Measurements from ENCODE around the gene GLIS1.

The GLIS1 gene

GRCh38 chr1:53524428-53525375 is 214.3 kb downstream of the GLIS1 start:
- TF ChIP-seq, protein P1, sequence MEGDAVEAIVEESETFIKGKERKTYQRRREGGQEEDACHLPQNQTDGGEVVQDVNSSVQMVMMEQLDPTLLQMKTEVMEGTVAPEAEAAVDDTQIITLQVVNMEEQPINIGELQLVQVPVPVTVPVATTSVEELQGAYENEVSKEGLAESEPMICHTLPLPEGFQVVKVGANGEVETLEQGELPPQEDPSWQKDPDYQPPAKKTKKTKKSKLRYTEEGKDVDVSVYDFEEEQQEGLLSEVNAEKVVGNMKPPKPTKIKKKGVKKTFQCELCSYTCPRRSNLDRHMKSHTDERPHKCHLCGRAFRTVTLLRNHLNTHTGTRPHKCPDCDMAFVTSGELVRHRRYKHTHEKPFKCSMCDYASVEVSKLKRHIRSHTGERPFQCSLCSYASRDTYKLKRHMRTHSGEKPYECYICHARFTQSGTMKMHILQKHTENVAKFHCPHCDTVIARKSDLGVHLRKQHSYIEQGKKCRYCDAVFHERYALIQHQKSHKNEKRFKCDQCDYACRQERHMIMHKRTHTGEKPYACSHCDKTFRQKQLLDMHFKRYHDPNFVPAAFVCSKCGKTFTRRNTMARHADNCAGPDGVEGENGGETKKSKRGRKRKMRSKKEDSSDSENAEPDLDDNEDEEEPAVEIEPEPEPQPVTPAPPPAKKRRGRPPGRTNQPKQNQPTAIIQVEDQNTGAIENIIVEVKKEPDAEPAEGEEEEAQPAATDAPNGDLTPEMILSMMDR (IDR thresholded peaks at IDR 0.05; ENCODE audit: low read depth, low read length, missing control alignments), result no peak
- H3K4me3 ChIP-seq (replicated peaks; ENCODE audit: low read depth, low read length), result no peak overlapping the region
- DNase-seq (ENCODE audit: extremely low read depth, low read depth), result no peak

GRCh38 chr1:53521924-53522552 is 216.9 kb downstream of the GLIS1 start:
- no peak for DNase-seq (ENCODE audit: extremely low read depth, low read depth)
- H3K4me3 ChIP-seq (replicated peaks; ENCODE audit: low read depth, low read length), result no peak overlapping the region
- TF ChIP-seq, protein P1 (IDR thresholded peaks at IDR 0.05; ENCODE audit: low read depth, low read length, missing control alignments), result no peak

GRCh38 chr1:53520481-53520880 is 218.5 kb downstream of the GLIS1 start:
- TF ChIP-seq, protein P1 (IDR thresholded peaks at IDR 0.05; ENCODE audit: low read depth, low read length, missing control alignments), result no peak
- DNase-seq (ENCODE audit: extremely low read depth, low read depth), result no peak
- no peak overlapping the region for H3K4me3 ChIP-seq (replicated peaks; ENCODE audit: low read depth, low read length)

DNA sequence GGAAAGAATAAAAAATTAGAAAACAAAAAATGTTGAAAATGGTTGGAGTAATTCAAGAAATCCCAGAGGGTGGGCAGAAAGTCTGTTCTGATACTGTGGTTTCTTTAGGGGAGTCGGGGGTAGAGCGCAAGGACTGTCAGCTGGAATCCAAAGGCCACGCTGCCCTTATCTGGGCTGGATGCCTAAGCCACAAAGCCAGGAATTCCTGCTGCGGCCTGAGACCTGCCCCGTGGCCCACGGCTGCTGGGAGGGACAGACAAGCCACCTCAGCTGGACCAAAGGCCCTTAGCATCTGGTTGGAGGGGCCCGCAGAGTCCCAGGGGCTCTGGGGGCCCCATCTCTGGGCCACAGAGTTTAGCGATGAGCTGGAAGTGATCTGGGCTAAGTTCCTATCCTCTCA is 219.5 kb downstream of the GLIS1 start:
- TF ChIP-seq, protein P1 (IDR thresholded peaks at IDR 0.05; ENCODE audit: low read depth, low read length, missing control alignments), result no peak
- no peak for DNase-seq (ENCODE audit: extremely low read depth, low read depth)
- H3K4me3 ChIP-seq (replicated peaks; ENCODE audit: low read depth, low read length), result no peak overlapping the region

DNA sequence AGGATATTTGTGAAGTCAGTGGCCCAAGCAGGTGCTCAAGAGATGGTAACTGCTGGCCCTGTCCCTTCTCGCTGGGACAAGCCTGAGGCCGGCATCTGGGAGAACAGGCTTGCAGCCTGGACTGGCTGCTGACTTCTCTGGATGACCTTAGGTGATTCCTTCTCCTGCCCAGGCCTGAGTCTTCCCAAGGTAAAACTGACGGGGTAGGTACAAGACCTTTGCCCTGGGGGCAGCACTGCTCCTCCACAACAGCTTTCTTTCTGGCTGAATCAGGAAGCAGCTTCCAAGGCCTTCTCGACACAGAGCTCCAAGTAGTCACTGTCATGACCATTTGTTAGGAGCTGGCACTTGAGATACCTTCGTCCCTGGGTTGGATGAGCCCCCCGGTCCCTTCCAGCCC is 220.2 kb downstream of the GLIS1 start:
- TF ChIP-seq, protein P1 (IDR thresholded peaks at IDR 0.05; ENCODE audit: low read depth, low read length, missing control alignments), result no peak
- DNase-seq (ENCODE audit: extremely low read depth, low read depth), result no peak
- H3K4me3 ChIP-seq (replicated peaks; ENCODE audit: low read depth, low read length), result no peak overlapping the region

- DNase-seq (ENCODE audit: extremely low read depth, low read depth), result no peak
- H3K4me3 ChIP-seq (replicated peaks; ENCODE audit: low read depth, low read length), result no peak overlapping the region
- TF ChIP-seq, protein P1 (IDR thresholded peaks at IDR 0.05; ENCODE audit: low read depth, low read length, missing control alignments), result no peak
These were observed 221.1 kb downstream of the GLIS1 start for GRCh38 chr1:53517821-53518352.

All from HFF-Myc (cell line).